Activated T-cell treated with anti-CD3 and anti-CD28 coated beads for 24 hours (primary cell): Measurements from ENCODE around the gene MEFV.

Experiments
- DNase-seq: peaks from one replicate; pipeline ENCODE4 v3.0.0-alpha.2; 2020; ENCODE audit warnings: low read depth

Gene MEFV

DNA sequence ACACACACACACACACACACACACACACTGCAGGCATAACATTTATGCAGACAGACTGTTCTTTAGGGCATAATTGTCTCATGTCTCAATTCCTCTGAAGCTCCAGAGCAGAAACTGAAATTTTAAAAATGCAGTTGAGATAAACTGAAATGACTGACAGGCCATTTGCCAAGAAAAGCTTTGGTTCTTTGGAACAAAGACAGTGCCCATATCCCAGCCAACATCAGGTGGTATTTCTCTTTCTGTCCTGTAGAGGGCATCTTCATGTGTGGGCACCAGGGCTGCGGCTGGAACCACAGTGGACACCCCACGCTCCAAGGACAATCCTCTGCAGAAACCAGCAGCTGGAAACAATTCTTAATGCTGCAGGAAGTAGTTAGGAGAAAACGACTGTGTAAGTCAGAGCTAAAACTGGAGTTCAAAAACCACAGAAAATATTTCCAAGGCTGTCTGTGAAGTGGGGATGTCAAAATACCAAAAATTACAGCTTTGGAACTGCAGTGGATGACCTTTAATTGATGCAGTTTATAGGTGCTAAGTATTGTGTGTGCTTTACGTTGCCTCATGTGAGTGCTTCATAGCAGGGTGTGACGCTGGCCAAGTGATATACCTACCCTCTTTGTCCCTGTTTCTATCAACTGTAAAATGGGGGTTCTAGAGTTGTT, 10.6 kb upstream of the MEFV start:
- DNase-seq = no peak

DNA sequence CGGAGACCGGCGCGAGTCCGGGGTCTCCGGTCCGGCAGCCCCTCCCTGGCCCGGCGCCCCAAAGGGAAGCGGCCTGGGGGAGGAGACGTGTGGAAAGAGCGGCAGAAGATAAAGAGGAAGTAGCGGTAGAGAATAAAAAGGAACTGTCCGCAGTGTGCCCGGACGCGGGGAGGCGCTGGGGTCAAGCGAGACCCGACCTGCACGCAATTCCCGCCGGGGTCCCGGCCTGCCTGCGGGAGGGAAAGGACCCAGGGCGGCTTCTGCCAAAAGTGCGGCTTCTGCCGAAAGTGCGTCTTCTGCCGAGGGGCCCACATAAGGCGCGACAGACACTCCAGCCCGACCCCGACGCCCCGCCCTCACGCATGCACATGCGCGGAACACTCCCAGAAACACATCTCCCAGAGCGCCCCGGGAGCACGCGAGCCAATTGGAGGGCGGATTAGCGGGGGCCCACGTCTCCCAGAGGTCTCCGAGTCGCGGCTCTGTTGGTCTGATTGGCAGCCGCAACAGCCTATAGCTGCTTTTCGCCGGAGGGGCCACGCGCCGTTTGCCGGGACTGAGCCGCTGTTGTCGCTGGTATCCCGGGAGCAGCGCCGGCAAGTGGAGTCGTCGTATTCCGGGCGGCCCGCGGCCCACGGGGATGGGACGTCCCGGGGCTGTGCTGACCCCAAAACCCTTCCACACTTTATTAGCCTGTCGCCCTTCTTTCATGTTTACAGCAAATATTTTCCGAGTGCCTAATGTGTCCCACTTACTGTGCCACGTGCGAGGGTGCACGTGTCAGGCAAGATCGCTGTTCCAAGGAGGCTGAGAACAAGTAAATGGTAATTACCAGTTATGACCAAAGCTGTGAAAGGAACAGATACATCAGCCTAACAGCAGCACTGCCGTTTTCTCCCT, 8.0 kb upstream of the MEFV start:
- peak; percentile 98 for DNase-seq

DNA sequence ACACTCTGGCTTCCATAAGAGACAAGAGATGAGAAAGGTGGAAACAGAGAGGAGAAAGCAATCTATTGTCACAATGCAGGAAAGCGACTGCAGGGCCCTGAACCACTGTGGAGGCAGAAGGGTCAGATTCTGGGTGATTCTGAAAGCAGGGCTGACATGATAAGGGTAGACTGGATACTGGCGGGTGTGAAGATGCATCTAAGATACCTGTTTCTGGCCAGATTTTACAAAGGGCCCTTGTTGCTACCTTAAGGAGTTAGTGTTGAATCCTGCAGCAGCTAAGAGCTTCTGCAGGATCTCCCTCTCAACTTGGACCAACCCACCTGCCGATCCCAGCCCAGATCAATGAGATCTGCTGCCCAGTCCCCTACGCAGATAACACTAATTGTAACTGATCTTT, 6.1 kb upstream of the MEFV start:
- no peak for DNase-seq

DNA sequence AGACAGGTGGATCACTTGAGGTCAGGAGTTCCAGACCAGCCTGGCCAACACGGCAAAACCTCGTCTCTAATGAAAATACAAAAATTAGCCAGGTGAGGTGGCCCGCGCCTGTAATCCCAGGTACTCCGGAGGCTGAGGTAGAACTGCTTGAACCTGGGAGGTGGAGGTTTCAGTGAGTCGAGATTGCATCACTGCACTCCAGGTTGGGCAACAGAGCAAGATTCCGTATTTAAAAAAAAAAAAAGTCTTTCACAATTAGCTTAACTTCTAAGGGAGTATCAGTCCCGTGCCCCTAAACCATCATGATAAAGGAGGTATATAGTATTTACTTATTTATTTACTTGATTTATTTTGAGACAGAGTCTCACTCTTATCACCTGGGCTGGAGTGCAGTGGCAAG, 3.4 kb upstream of the MEFV start:
- DNase-seq = no peak

DNA sequence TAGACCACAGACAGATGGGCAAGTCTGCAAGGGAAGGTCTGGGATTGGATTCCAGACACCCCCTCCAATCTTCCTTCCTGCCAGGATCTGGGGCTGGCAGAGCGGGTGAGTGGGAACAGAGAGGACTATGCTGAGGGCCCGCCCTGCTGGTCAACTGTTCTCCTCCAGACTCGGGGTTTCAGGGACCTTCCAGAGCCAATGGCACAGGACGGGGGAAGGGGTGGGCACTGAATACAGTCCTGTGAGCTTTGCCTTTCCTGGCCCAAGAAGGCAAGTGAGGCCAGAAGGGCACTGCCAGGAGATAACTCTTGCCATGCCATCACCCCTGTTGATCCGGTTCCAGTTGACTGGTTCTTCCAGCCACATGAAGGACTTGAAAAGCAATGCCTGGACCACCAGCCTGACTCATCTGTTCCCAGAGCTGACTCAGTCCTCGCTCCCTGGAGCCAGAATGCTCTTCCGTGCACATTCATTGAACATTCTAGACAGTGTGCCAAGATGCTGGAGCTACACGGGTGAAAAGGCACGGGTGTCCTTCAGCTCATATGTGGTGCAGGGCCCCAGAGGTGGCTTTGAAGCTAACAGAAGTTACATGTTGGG, 533 bp upstream of the MEFV start:
- DNase-seq = no peak

DNA sequence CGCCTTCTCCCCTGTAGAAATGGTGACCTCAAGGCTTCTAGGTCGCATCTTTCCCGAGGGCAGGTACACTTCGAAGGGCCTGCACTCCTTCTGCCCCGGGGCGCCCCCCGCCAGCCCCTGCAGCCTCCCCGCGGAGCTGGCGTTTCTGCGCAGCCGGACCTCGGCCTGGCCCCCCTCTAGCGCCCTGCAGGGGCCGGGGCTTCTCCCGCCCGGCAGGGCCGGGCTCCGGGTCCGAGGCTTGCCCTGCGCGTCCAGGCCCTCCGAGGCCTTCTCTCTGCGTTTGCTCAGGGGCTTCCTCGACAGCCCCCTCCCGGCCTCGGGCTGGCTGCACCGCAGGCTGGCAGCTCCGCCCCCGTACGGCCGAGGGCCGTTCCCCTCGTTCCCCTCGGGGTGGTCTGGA, 2.1 kb downstream of the MEFV start:
- no peak for DNase-seq

DNA sequence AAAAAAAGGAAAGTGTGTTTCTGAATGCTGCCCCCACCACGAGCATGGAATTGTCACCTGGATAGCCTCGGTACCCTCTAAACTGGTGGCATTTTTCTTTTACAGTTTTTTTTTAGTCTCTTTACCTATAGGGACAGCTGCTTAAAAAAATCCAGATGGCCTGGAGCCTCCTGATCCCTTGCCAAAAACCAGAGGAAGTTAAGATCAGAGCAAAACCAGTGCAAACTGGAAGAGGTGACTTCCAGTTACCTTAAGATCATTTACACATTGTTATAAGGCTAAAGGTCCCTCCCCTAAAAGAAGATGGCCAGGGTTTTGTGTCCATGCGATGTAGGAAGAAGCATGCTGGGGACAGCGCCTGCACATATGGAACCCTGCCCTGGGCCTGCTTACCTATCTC, 3.5 kb downstream of the MEFV start:
- DNase-seq = no peak

DNA sequence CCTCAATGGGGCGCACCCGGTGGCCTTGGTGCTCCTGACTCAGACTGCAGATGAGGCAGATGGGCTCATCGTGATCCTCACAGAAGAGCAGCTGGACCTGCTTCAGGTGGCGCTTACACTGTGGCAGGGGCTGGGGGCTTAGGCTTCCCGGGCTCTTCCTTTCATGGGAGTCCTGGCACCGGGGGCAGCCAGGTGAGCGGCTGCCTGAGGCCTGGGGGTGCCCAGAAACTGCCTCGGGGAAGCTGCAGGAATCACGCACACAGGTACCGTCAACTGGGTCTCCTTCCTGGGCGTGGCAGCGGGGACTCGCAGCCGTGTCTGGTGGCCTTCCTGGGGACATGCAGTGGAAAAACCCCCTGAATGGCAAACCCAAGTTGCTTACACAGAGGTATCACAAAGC, 7.0 kb downstream of the MEFV start:
- no peak for DNase-seq

DNA sequence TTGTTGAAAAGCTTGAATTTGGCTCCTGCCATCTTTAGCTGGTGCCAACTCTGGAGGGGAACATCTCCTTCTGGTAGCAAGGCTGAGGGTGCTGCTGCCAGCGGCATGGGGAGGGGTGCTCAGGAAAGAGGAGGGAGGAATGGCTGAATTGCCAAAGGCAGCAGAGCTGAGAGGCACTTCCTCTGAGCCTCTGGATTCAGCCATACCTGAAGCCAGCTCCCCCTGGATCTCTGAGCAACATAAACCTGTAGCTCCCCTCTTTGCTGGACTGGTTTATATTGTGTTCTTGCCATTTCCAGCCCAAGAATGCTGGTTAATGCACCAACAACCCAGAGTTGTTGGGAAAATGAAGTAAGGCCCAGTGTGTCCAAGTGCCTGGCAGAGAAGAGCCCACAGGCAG, 7.4 kb downstream of the MEFV start:
- DNase-seq = no peak

DNA sequence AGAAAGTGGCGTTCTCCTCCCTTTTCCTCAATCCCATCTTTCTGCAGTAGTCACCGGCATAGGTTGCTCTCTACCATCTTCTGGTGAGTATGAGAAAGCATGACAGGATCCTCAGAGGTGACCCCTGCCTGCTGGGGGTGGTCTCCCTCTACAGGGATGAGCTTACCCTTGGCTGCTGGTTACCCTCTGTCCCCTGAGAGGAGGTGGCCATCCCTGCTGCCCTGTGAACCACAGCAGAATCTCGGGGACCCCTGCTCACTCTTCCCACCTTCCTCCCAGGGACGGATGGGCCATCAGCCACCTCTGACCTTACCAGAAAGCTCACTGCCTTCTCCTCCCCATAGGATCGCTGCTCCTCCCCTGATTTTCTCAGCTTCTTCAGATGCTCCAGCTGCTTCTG, 7.8 kb downstream of the MEFV start:
- no peak for DNase-seq

DNA sequence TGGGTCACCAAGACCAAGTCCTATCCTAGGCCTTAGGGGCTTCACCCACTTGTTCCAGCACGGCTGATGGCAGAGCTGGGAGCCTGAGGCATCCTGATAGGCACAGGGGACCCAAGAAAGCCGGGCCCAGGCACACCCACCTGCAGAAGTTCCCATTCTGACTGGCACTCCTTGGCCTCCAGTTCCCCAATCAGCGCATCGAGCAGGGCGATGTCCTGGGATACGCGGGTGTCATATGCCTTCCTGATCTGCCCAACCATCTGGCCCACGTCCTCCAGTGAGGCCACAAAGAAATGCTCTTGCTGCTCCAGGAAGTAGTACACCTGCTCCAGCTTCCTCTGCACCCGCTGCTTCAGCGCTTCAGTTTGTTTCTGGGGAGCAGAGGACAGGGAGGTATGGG, 9.6 kb downstream of the MEFV start:
- DNase-seq = no peak

DNA sequence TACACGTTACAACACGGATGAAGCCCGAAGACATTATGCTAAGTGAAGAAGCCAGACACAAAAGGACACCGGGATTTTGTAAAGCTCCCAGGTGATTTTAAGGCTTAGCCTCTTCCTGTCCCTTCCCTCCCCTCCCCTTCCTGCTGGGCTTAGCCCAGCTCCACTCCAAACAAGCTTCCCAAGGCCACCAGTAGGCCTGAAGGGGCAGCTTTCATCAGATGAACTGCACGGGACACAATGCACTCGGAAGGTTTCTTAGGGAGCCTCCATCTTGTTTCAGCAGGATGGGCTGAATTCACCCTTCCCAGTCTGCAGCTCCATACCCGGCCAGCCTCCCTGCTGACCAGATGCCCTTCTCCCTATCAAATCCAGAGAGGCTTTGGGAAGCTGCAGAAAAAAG, 10.4 kb downstream of the MEFV start:
- no peak for DNase-seq

DNA sequence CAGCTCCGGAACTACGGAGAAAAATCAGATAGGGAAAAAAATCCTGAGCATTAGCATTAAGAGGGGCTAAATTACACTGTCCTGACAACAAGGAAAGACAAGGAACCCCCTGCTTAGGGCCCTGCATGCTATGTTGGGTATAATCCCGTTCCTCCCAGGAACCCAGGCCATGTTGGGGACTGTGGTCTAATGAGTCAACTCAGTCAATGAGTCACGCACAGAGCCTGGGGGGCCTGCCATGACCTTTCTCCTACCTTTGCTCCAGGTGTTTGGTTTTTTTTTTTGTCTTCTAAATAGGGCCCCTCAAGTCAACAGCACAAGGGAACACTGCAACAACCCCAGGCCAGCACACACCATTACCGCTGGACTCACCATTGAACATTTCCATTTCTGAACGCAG, 12.6 kb downstream of the MEFV start:
- no peak for DNase-seq

DNA sequence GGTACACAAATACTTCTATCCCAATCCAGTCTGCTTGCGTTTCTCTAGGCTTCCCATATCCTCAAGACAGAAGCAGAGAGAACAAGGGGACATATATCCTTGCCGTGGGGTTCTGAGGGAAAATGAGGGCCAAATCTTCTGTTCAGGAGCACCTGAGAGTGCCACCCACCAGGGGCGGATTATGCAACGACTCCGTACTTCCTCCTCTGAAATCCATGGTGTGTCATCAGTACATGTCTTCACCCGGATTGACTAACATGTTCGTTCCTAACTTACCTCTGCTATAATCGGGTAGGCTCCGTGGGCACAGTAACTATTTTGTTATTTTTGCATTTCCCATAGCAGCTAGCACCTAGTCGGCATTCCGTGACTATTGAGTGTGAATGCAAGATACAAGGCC, 13.7 kb downstream of the MEFV start:
- DNase-seq = no peak

DNA sequence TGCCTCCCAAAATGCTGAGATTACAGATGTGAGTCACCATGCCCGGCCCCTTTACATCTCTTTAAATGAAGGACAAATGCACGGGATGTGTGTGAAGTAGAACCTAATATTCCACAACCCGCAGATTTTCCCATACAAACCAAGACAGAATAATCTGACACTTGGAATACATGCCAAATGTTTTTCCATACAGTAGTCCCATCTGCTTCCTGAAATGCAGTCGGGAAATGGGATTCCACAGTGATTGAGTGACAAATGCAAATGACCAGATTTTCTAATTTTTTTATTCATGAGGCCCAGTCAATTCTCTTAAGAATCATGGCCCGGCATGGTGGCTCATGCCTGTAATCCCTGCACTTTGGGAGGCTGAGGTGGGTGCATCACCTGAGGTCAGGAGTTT, 14.7 kb downstream of the MEFV start:
- no peak for DNase-seq

DNA sequence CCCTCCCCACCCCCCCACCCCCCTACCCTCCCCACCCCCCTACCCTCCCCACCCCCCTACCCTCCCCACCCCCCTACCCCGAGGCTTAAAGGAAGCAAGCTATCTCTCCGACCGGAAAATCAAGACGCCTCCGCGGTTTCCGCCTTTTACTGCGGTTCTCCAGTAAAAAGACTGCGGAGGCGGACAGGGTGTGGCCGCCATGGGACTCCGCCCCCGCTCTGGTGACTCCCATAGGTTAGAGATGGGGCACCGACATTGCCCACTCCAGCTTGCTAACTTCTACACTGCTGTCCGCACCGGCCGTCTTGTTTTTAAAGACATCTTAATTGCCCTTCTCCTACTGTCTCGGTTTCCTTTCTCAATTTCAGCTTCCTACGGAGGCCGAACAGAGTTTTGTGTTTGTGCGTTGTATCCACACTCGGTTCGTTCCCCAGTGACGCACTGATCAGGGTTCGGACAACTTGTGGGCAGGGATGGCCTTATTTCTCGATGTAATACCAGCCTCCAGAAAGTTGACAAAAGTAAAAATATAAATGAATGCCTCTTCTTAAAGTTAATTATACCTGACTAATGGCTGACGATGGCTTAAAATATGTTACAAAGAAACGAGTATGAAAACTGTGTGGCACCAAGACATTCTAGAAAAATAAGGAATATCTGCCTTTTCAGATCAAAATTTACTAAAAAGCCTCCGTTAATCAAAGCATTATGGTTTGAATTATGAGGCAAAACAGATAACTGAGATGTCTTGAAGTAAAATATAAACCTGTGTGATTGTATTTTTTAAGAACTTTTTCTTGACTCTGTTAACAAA, 20.4 kb downstream of the MEFV start:
- DNase-seq = no peak

DNA sequence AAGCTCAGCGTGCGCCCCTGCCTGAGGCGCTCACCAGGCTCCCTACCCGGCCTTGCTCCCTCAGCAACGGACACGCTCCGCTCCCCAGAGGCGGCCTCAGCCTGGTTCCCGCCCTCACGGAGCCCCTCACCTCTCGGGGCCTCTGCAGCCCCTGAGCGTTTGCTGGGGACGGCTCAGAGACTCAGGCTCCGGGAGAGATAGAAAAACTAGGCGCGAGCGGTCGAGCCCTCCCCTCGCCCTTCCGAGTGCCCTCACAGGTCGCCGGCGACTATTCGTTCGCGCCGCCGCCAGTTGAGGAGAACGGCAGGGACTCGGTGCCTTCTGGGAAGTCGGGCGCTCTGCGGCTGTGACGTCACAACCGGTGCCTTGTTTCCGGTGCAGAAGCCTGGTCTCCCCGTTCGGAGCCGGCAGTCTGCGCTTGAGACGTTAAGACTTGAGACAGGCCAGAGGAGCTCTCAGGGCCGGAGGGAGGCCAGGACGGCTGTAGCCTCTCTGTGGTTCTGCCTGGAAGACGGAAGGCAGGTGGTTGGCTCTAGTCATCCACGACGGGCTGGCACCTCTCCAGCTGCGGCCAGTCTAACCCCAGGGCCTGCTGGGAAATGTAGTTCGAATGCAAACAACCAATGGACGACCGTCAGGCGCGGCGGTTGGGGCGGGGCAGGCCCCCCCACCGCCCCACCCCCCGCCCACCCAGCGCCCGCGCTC, 21.4 kb downstream of the MEFV start, which contains the start of gene ZNF200:
ZNF200 (minus strand) TSS at position 302 of the 705 bp plus-strand sequence. CDS start 1,403 bp downstream, outside the sequence.
- peak; percentile 90 for DNase-seq

DNA sequence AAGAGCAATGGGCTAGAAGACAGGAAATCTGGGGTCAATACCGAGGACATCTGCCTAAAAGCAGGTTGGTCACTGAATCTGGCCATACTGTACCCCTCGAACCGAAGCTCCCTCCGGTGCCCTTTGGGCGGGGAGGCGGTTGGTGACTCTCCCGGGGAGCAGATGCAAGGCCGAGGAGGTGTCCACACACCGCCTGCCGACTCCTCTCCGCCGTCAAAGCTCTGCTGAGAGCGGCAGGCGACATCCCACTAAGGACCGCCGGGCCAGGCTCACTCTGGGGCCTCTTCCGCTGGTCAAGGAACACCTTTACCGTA, 21.9 kb downstream of the MEFV start:
- DNase-seq = no peak

DNA sequence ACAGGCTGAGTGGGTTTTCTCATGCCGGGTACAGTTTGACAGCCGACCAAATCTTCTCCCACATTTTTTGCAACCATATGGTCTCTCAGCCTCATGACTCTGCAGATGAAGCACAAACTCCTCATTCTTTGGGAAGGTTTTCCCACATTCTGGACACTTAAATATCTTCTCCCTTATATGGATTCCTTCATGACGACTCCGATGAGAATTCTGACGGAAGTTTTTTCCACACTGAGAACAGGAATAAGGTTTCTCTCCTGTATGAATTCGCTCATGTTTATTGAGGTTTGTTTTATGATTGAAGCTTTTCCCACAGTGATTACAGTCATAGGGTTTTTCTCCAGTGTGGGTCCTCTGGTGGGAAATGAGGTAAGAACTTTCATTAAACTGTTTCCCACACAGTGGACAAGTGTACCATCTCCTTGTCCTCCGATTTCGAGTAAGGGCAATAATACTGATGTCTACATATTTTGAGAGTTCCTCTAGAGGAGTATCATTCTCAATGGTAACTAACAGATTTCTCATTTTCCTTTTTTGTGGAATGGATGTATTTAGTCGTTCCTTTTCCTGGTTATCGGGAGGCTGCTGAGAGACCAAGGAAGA, 32.4 kb downstream of the MEFV start:
- DNase-seq = no peak

DNA sequence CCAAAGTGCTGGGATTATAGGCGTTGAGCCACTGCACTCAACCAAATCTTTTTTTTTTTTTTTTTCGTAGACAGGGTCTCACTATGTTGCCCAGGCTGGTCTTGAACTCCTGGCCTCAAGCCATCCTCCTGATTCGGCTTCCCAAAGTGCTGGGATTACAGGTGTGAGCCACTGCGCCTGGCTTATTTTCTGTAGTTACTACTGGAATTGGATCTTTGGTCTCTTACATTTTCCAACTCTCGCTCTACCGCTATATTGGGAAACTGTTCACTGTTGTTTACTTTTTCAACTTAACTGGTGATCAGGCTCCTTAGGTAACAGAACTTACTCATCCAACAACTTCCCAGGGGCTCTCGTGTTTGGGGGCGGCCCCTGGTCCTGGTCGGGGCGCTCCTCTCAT, 35.6 kb downstream of the MEFV start:
- no peak for DNase-seq

DNA sequence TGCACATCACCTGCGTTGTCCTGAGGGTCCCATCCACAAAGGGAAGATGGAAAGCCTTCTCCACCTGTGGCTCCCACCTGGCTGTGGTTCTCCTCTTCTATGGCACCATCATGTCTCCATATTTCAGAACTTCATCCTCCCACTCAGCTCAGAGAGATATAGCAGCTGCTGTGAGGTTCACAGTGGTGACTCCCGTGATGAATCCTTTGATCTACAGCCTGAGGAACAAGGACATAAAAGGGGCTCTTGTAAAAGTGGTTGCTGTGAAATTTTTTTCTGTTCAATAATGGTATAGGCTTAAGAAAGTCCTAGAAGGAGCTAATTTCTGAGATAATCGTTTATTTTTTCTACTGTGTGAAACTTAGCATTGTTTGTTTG, 40.2 kb downstream of the MEFV start:
- no peak for DNase-seq
